Measurements from ENCODE around the gene INF2. TPM values are rescaled to one million over a fixed set of nuclear protein-coding genes. Genes with fewer than 3 reads are reported as not detected.
A peak's percentile ranks its signal among the peaks of the same experiment; 100 is the strongest.

Gene INF2
- total and polyA plus RNA-seq, 9 of the 15 experiments (the other 6 are each of a cell fraction or from before 2014, with no cell fraction given), result 0.56 to 31.3 (median 7.8) TPM

- POLR2A ChIA-PET, result interaction anchor here (0.9 kb wide), 1 partner anchor 14 kb away, joined by 3 read pairs; no protein-coding TSS in a partner anchor
- Histone ChIP-seq H3K9ac (ENCODE audit: insufficient read depth in 1 of 2, low read depth in 2 of 2, low read length in 2 of 2) (peak overlapping the region in 1 of 2 experiments; percentile 79; a peak in 2 of 4 replicates), H3K9me1 (ENCODE audit: control insufficient read depth, insufficient read depth, low read length) (no peaks in the 10 kb centered on the region), H3K36me3 (ENCODE audit: control insufficient read depth, insufficient read depth, low read length) (no peaks in the 10 kb centered on the region), H4K20me1 (replicated peaks; ENCODE audit: control insufficient read depth, insufficient read depth, low read length) (no peaks in the 10 kb centered on the region), H3K27ac (ENCODE audit: extremely low read depth, low read depth, low read length) (no peak overlapping the region), H2AFZ (ENCODE audit: low read depth, low read length) (0 out of 2 replicates have a peak overlapping the region, but pooled peaks have one; percentile 49), H3K27me3 (ENCODE audit: control insufficient read depth in 2 of 2, insufficient read depth in 2 of 2, low read length in 2 of 2) (no peaks in the 10 kb centered on the region), H3K4me2 (ENCODE audit: insufficient read depth, low read length) (no peak overlapping the region), H3K79me2 (ENCODE audit: control insufficient read depth, insufficient read depth, low read length) (no peaks in the 10 kb centered on the region), H3K4me3 (no peak overlapping the region), H3K4me1 (replicated peaks in 1 of 2; ENCODE audit: control insufficient read depth in 2 of 2, insufficient read depth in 2 of 2, low read length in 2 of 2) (peaks cover 34 to 65% of the 10 kb centered on the region in 2 experiments), H3K9me3 (replicated peaks; ENCODE audit: control insufficient read depth, insufficient read depth, low read depth, low read length) (no peaks in the 10 kb centered on the region)
- no peak for DNase-seq (ENCODE audit: extremely low read depth in 1 of 4, low spot score in 3 of 4)
- in situ Hi-C loops (cut with MboI), result no loop called here
- BruUV-seq (replicated peaks), result no TSS peak
- intact Hi-C loops (cut with micrococcal nuclease), result no loop called here
- 63% methylated on average over 20 of the region's 26 CpGs for WGBS (ENCODE audit: insufficient coverage, low coverage, missing lambda C conversion rate)
- ATAC-seq, result no peak
- FAIRE-seq, result no peak
- CTCF ChIA-PET (ENCODE audit: low intra/inter-chr PET ratio), result no interaction called here
- TF ChIP-seq RAD21 (CRISPR knock-in tag; conservative IDR thresholded peaks at IDR 0.05 in 1 of 2, IDR thresholded peaks at IDR 0.05 in 1 of 2) (0 out of 4 replicates have a peak, but pooled peaks of 1 of the 2 experiments have one; percentile 5), ZNF318 (IDR thresholded peaks at IDR 0.05; ENCODE audit: borderline replicate concordance in 1 of 2, low read depth in 1 of 2) (no peak), FOSL1 (tag; conservative IDR thresholded peaks at IDR 0.05) (peak; percentile 55), TFAP4 (CRISPR knock-in tag; IDR thresholded peaks at IDR 0.05; ENCODE audit: borderline replicate concordance) (0 out of 2 replicates have a peak, but pooled peaks have one; percentile 15), NEUROD1 (IDR thresholded peaks at IDR 0.05; ENCODE audit: borderline replicate concordance, low read depth, low read length, partially characterized antibody) (no peak), TAF7 (tag; IDR thresholded peaks at IDR 0.05) (no peak)
Measured at GRCh38 chr14:104680806-104681688, 8.4 kb upstream of the INF2 start.

Measured in K562 (cell line).